ENCODE results near the gene UCN2. TPM values are rescaled to one million over a fixed set of nuclear protein-coding genes. Genes with fewer than 3 reads are reported as not detected.
"Not testable (repeated sequence)": the region's sequence is repeated elsewhere in the genome, so short reads cannot be mapped to it uniquely, and the experiment has no call there.

The UCN2 gene
- total RNA-seq, 2 experiments from 2014 or later, result not detected

GRCh38 chr3:48536785-48537184 is 26.8 kb downstream of the UCN2 start:
- no peaks in the 10 kb centered on the region for H3K9me3 Mint-ChIP-seq
- CTCF ChIA-PET, result interaction anchor here (0.6 to 1.6 kb wide), 5 partner anchors 8 to 101 kb away, joined by 3 to 5 read pairs (median 3); partner anchors contain the start of genes ATRIP and SLC26A6

GRCh38 chr3:48536116-48536515 is 27.5 kb downstream of the UCN2 start:
- DNase-seq, result no peak
- Mint-ChIP-seq H3K36me3 (ENCODE audit: low read depth) (peaks cover 41% of the 10 kb centered on the region), H3K4me1 (peaks cover 12% of the 10 kb centered on the region), H3K27ac (no peak overlapping the region), H3K4me3 (no peak overlapping the region), H3K9me3 (no peaks in the 10 kb centered on the region), H3K27me3 (no peaks in the 10 kb centered on the region)
- POLR2A ChIA-PET, result interaction anchor here (1.5 kb wide), 1 partner anchor 95 kb away, joined by 4 read pairs; no protein-coding TSS in a partner anchor
- CTCF ChIA-PET, result interaction anchor here (1.0 to 1.6 kb wide), 3 partner anchors 9 to 100 kb away, joined by 3 to 5 read pairs (median 5); no protein-coding TSS in a partner anchor

More at GRCh38 chr3:48536785-48537184, 26.8 kb downstream of the UCN2 start:
- no peak overlapping the region for H3K4me3 Mint-ChIP-seq
- H3K27me3 Mint-ChIP-seq, result no peaks in the 10 kb centered on the region
- H3K27ac Mint-ChIP-seq, result no peak overlapping the region
- H3K4me1 Mint-ChIP-seq, result peaks cover 12% of the 10 kb centered on the region
- POLR2A ChIA-PET, result interaction anchor here (1.5 kb wide), 1 partner anchor 96 kb away, joined by 4 read pairs; no protein-coding TSS in a partner anchor
- DNase-seq, result no peak
- H3K36me3 Mint-ChIP-seq (ENCODE audit: low read depth), result peaks cover 38% of the 10 kb centered on the region

- H3K4me3 Mint-ChIP-seq, result no peak overlapping the region
- no peak for DNase-seq
- peaks cover 44% of the 10 kb centered on the region for H3K36me3 Mint-ChIP-seq (ENCODE audit: low read depth)
- no peak overlapping the region for H3K27ac Mint-ChIP-seq
- CTCF ChIA-PET, result interaction anchor here (1.1 to 1.6 kb wide), 2 partner anchors 9 to 14 kb away, joined by 3 to 5 read pairs; no protein-coding TSS in a partner anchor
- peaks cover 12% of the 10 kb centered on the region for H3K4me1 Mint-ChIP-seq
- no peaks in the 10 kb centered on the region for H3K27me3 Mint-ChIP-seq
- POLR2A ChIA-PET, result interaction anchor here (1.5 kb wide), 1 partner anchor 95 kb away, joined by 4 read pairs; no protein-coding TSS in a partner anchor
- no peaks in the 10 kb centered on the region for H3K9me3 Mint-ChIP-seq
Observed at GRCh38 chr3:48535578-48535977, 28.0 kb downstream of the UCN2 start.

GRCh38 chr3:48532977-48533337 is 30.6 kb downstream of the UCN2 start:
- H3K36me3 Mint-ChIP-seq (ENCODE audit: low read depth), result peaks cover 46% of the 10 kb centered on the region
- H3K4me3 Mint-ChIP-seq, result no peak overlapping the region
- H3K27me3 Mint-ChIP-seq, result no peaks in the 10 kb centered on the region
- no peak overlapping the region for H3K27ac Mint-ChIP-seq
- POLR2A ChIA-PET, result no interaction called here
- no peaks in the 10 kb centered on the region for H3K9me3 Mint-ChIP-seq
- no peak for DNase-seq
- peaks cover 12% of the 10 kb centered on the region for H3K4me1 Mint-ChIP-seq
- CTCF ChIA-PET, result no interaction called here

GRCh38 chr3:48532271-48532976 is 31.2 kb downstream of the UCN2 start:
- Mint-ChIP-seq H3K27ac (no peak overlapping the region), H3K9me3 (no peaks in the 10 kb centered on the region), H3K36me3 (ENCODE audit: low read depth) (peaks cover 46% of the 10 kb centered on the region), H3K27me3 (no peaks in the 10 kb centered on the region), H3K4me3 (no peak overlapping the region), H3K4me1 (peaks cover 12% of the 10 kb centered on the region)
- DNase-seq, result no peak
- CTCF ChIA-PET, result no interaction called here
- POLR2A ChIA-PET, result interaction anchor here (0.6 kb wide), 1 partner anchor 109 kb away, joined by 3 read pairs; no protein-coding TSS in a partner anchor

GRCh38 chr3:48530701-48531100 is 32.9 kb downstream of the UCN2 start:
- peaks cover 45% of the 10 kb centered on the region for H3K36me3 Mint-ChIP-seq (ENCODE audit: low read depth)
- not testable (repeated sequence) for H3K27me3 Mint-ChIP-seq, DNase-seq, H3K9me3 Mint-ChIP-seq, H3K27ac Mint-ChIP-seq, H3K4me3 Mint-ChIP-seq
- ChIA-PET CTCF (interaction anchor here (0.8 to 1.6 kb wide), 4 partner anchors 18 to 130 kb away, joined by 3 to 7 read pairs (median 3); no protein-coding TSS in a partner anchor), POLR2A (interaction anchor here (0.9 kb wide), 2 partner anchors 57 to 94 kb away, joined by 3 read pairs; no protein-coding TSS in a partner anchor)
- peaks cover 12% of the 10 kb centered on the region for H3K4me1 Mint-ChIP-seq

- H3K27me3 Mint-ChIP-seq, result no peaks in the 10 kb centered on the region
- DNase-seq, result no peak
- ChIA-PET POLR2A (no interaction called here), CTCF (interaction anchor here (1.0 to 1.8 kb wide), 2 partner anchors 16 to 92 kb away, joined by 3 to 5 read pairs; no protein-coding TSS in a partner anchor)
- peaks cover 41% of the 10 kb centered on the region for H3K36me3 Mint-ChIP-seq (ENCODE audit: low read depth)
- H3K4me3 Mint-ChIP-seq, result no peak overlapping the region
- H3K4me1 Mint-ChIP-seq, result peaks cover 4% of the 10 kb centered on the region
- no peaks in the 10 kb centered on the region for H3K9me3 Mint-ChIP-seq
- no peak overlapping the region for H3K27ac Mint-ChIP-seq
Observed at GRCh38 chr3:48528754-48529153, 34.8 kb downstream of the UCN2 start.

- Mint-ChIP-seq H3K4me3 (no peak overlapping the region), H3K9me3 (no peaks in the 10 kb centered on the region), H3K27me3 (no peaks in the 10 kb centered on the region), H3K27ac (no peak overlapping the region), H3K4me1 (peaks cover 4% of the 10 kb centered on the region), H3K36me3 (ENCODE audit: low read depth) (peaks cover 41% of the 10 kb centered on the region)
- ChIA-PET POLR2A (no interaction called here), CTCF (interaction anchor here (0.7 to 1.0 kb wide), 2 partner anchors 17 to 92 kb away, joined by 3 to 4 read pairs; no protein-coding TSS in a partner anchor)
- no peak for DNase-seq
Observed at GRCh38 chr3:48528048-48528447, 35.5 kb downstream of the UCN2 start.

- Mint-ChIP-seq H3K9me3 (no peaks in the 10 kb centered on the region), H3K36me3 (ENCODE audit: low read depth) (peaks cover 30% of the 10 kb centered on the region), H3K27me3 (no peaks in the 10 kb centered on the region), H3K27ac (no peak overlapping the region), H3K4me1 (peaks cover 4% of the 10 kb centered on the region), H3K4me3 (no peak overlapping the region)
- POLR2A ChIA-PET, result interaction anchor here (1.2 kb wide), 1 partner anchor 192 kb away, joined by 3 read pairs; the partner anchor contains the start of gene IP6K2
- CTCF ChIA-PET, result interaction anchor here (1.6 kb wide), 1 partner anchor 10 kb away, joined by 4 read pairs; no protein-coding TSS in a partner anchor
- no peak for DNase-seq
Observed at GRCh38 chr3:48524970-48525369, 38.6 kb downstream of the UCN2 start.

GRCh38 chr3:48521635-48522034 is 41.9 kb downstream of the UCN2 start:
- peaks cover 13% of the 10 kb centered on the region for H3K36me3 Mint-ChIP-seq (ENCODE audit: low read depth)
- H3K27ac Mint-ChIP-seq, result peak overlapping the region; percentile 26
- ChIA-PET POLR2A (no interaction called here), CTCF (no interaction called here)
- no peak for DNase-seq
- H3K9me3 Mint-ChIP-seq, result no peaks in the 10 kb centered on the region
- no peak overlapping the region for H3K4me3 Mint-ChIP-seq
- H3K4me1 Mint-ChIP-seq, result peaks cover 37% of the 10 kb centered on the region
- no peaks in the 10 kb centered on the region for H3K27me3 Mint-ChIP-seq

- no peaks in the 10 kb centered on the region for H3K9me3 Mint-ChIP-seq
- peak overlapping the region; percentile 19 for H3K27ac Mint-ChIP-seq
- peaks cover 61% of the 10 kb centered on the region for H3K4me1 Mint-ChIP-seq
- peaks cover 5% of the 10 kb centered on the region for H3K36me3 Mint-ChIP-seq (ENCODE audit: low read depth)
- POLR2A ChIA-PET, result interaction anchor here (1.0 kb wide), 1 partner anchor 15 kb away, joined by 3 read pairs; no protein-coding TSS in a partner anchor
- no peak overlapping the region for H3K4me3 Mint-ChIP-seq
- CTCF ChIA-PET, result interaction anchor here (2.5 kb wide), 1 partner anchor 83 kb away, joined by 9 read pairs; no protein-coding TSS in a partner anchor
- no peaks in the 10 kb centered on the region for H3K27me3 Mint-ChIP-seq
- no peak for DNase-seq
Observed at GRCh38 chr3:48519277-48519643, 44.3 kb downstream of the UCN2 start.

- CTCF ChIA-PET, result interaction anchor here (2.5 kb wide), 1 partner anchor 83 kb away, joined by 9 read pairs; no protein-coding TSS in a partner anchor
- DNase-seq, result no peak
- H3K27ac Mint-ChIP-seq, result peak overlapping the region; percentile 70
Observed at GRCh38 chr3:48518638-48519276, 44.8 kb downstream of the UCN2 start.

GRCh38 chr3:48518069-48518468 is 45.5 kb downstream of the UCN2 start:
- ChIA-PET POLR2A (no interaction called here), CTCF (interaction anchor here (2.5 kb wide), 1 partner anchor 82 kb away, joined by 9 read pairs; no protein-coding TSS in a partner anchor)
- H3K27ac Mint-ChIP-seq, result peak overlapping the region; percentile 70
- H3K4me3 Mint-ChIP-seq, result no peak overlapping the region
- peaks cover 2% of the 10 kb centered on the region for H3K27me3 Mint-ChIP-seq
- peaks cover 5% of the 10 kb centered on the region for H3K36me3 Mint-ChIP-seq (ENCODE audit: low read depth)
- no peak for DNase-seq
- H3K9me3 Mint-ChIP-seq, result no peaks in the 10 kb centered on the region
- peaks cover 69% of the 10 kb centered on the region for H3K4me1 Mint-ChIP-seq

More at GRCh38 chr3:48518638-48519276, 44.8 kb downstream of the UCN2 start:
- POLR2A ChIA-PET, result interaction anchor here (1.0 kb wide), 1 partner anchor 14 kb away, joined by 3 read pairs; no protein-coding TSS in a partner anchor
- H3K4me3 Mint-ChIP-seq, result no peak overlapping the region
- peaks cover 66% of the 10 kb centered on the region for H3K4me1 Mint-ChIP-seq
- H3K9me3 Mint-ChIP-seq, result no peaks in the 10 kb centered on the region
- H3K27me3 Mint-ChIP-seq, result peaks cover 2% of the 10 kb centered on the region
- peaks cover 5% of the 10 kb centered on the region for H3K36me3 Mint-ChIP-seq (ENCODE audit: low read depth)

Measured in activated CD4-positive, alpha-beta memory T cell treated with anti-CD3 and anti-CD28 coated beads, Interleukin-2, amount 10 ng/mL, durations not matched to agents 7 days and 5 days (primary cell).